Heart left ventricle (tissue), 16 donors: Measurements from ENCODE around the gene PAK1. TPM values are rescaled to one million over a fixed set of nuclear protein-coding genes. Genes with fewer than 3 reads are reported as not detected.

Experiments used
- ATAC-seq, 4 donors: fragments of 200-7000 bp; cut with Tn5 transposase; one replicate each; pipeline ENCODE4 v1.9.1; 2020 to 2022; ENCODE audit warnings: moderate library complexity in 4 of 4, mild to moderate bottlenecking in 3 of 4, moderate number of reproducible peaks in 1 of 4
- DNase-seq, 5 donors: peaks; one replicate each; pipeline ENCODE4 v3.0.0-alpha.2; 2020
- H3K27ac ChIP-seq, 12 donors: fragments of 200-600 bp; sonication (generic) in 4 of 12; one replicate each; pipeline versions ENCODE4 v1.5.0 to v1.8.0; 2016 to 2022; ENCODE audit warnings: mild to moderate bottlenecking in 2 of 12
- H3K27me3 ChIP-seq, 9 donors: fragments of 200-600 bp; sonication (generic) in 2 of 9; one replicate each; pipeline versions ENCODE4 v1.5.1 to v1.8.0; 2016 to 2022; ENCODE audit warnings: mild to moderate bottlenecking in 3 of 9
- H3K36me3 ChIP-seq, 9 donors: fragments of 200-600 bp; sonication (generic) in 2 of 9; one replicate each; pipeline versions ENCODE4 v1.5.0 to v1.8.0; 2018 to 2022; ENCODE audit warnings: mild to moderate bottlenecking in 2 of 9
- H3K4me1 ChIP-seq, 12 donors: fragments of 200-600 bp; sonication (generic) in 4 of 12; one replicate each; pipeline versions ENCODE4 v1.5.0 to v1.8.0; 2016 to 2022; ENCODE audit warnings: mild to moderate bottlenecking in 3 of 12
- H3K4me3 ChIP-seq, 12 donors: fragments of 200-600 bp; sonication (generic) in 4 of 12; one replicate each; pipeline versions ENCODE4 v1.5.0 to v1.8.0; 2017 to 2022; ENCODE audit warnings: mild to moderate bottlenecking in 9 of 12, moderate library complexity in 4 of 12
- H3K9me3 ChIP-seq, 12 donors: fragments of 200-600 bp; sonication (generic) in 4 of 12; one replicate each; pipeline versions ENCODE4 v1.5.0 to v1.8.0; 2016 to 2022; ENCODE audit warnings: mild to moderate bottlenecking in 1 of 12
- CTCF ChIP-seq, 12 donors: fragments of 200-600 bp; sonication (generic) in 4 of 12; IDR thresholded peaks; one replicate each; pipeline versions ENCODE4 v1.5.0 to v1.8.0; 2018 to 2022; ENCODE audit warnings: antibody characterized with exemption in 12 of 12, mild to moderate bottlenecking in 5 of 12
- POLR2A ChIP-seq, 2 donors: fragments of 450-650 bp; IDR thresholded peaks; one replicate each; pipeline ENCODE4 v1.6.1; 2017; ENCODE audit warnings: antibody characterized with exemption in 2 of 2, mild to moderate bottlenecking in 2 of 2, moderate library complexity in 2 of 2
- WGBS, 4 donors: extraction: QIAGEN DNeasy Blood & Tissue Kit in 2 of 4; methylation state at CpG; one replicate each; pipeline versions ENCODE4 v1.1.5 to v1.1.7; 2013 to 2018; 5-methylcytosine and 5-hydroxymethylcytosine counted together
- intact Hi-C, 10 donors: fragments of 100-400 bp; cut with DNase I; formaldehyde crosslinking; loops; one replicate each; pipeline versions ENCODE4 v1.11.1 to v1.14.2; 2022
- polyA plus RNA-seq, 2 donors: library from polyadenylated mRNA; stranded (reverse); fragments of 200-250 nt; gene quantifications; one replicate each; pipeline ENCODE4 v1.2.3, GENCODE V29; 2013
- total RNA-seq, 9 donors: library from RNA; depleted of rRNA in 2 of 9; stranded (reverse); fragments of >200 nt in 2 of 9; fragmentation: NEBNext Ultra II Directional in 3 of 9; extraction: Animal tissue kit (Norgen Biotek cat#: 25700) in 3 of 9; gene quantifications; one replicate each; pipeline versions ENCODE4 v1.1.0 to v1.2.4, GENCODE V29; 2016 to 2023
- donor health status: ischemic (EF 13 %, LVEDD 7.1; RV severe dilation, severe dysfunction).
- donor health status: healthy with polysubstance abuse.
- donor health status: DM: no; HTN: yes; CAD: no.
- donor health status: DM: no; HTN: no; CAD: no.
- donor health status: ischemic (EF 25% LVEDD 6.9; RV normal size, moderate dysfunction).
- donor health status: ischemic (EF 25% LVEDD 5.7; RV mildly dilated, moderate dysfunction).
- donor health status: healthy.
- donor health status: DM: yes; HTN: yes; CAD: no.
- donor health status: ischemic (EF 35%, LVEDD 5.7; RV mildly dilated, moderate dysfunction).
- donor health status: nonischemic (EF 11% LVEDD 7.7; RV severe dilation, severe dysfunction).
- donor health status: DM: yes; HTN: yes; CAD: no.
- donor health status: PGD.
- donor health status: ischemic (EF 29% LVEDD 5.4; RV normal size, mild dysfunction).
- donor health status: nonischemic (EF 23%, LVEDD 6.1; RV moderate dilation, normal function).

Gene PAK1
- total and polyA plus RNA-seq, 11 donors: 2.1 to 25.4 (median 5.9) TPM

DNA sequence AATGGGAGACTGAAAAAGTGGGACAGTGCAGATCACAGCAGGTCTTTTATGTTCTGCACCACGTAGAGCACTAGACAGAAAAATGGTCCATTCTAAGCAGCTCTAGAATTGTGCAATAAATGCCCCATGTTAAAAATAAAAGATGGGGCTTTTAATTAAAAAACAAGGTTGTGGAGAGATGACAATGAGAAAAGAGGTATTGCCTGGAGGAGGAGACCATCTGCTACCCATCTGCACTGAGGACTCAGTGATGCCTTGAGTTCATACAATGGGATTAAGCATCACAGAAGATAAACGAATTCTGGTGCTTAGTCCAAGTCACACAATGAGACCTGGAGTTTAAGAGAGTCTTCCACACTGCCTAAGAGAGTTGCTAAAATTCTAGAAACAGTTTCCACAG lies 73.6 kb downstream of the PAK1 start:
- DNase-seq (no peak), ATAC-seq (no peak)
- no peaks in the 10 kb centered on the region for H3K36me3 ChIP-seq
- intact Hi-C loops: loop anchor here in 1 of 10 donors (10.0 kb wide), 1 partner anchor 135 kb away; no protein-coding TSS in a partner anchor
- peaks cover 0 to 6% (median 0%) of the 10 kb centered on the region in 12 donors for H3K4me1 ChIP-seq
- WGBS, 4 donors: 74 to 81% (median 76%) methylated on average over 2 of the region's 2 CpGs
- no peaks in the 10 kb centered on the region for H3K9me3 ChIP-seq
- H3K27me3 ChIP-seq: no peaks in the 10 kb centered on the region
- TF ChIP-seq POLR2A (IDR thresholded peaks at IDR 0.05) (no peak), CTCF (IDR thresholded peaks at IDR 0.05) (no peak)
- H3K27ac ChIP-seq: no peak overlapping the region
- H3K4me3 ChIP-seq: no peak overlapping the region

- Histone ChIP-seq H3K36me3 (no peaks in the 10 kb centered on the region), H3K4me1 (peaks cover 0 to 8% (median 5%) of the 10 kb centered on the region in 12 donors), H3K4me3 (no peak overlapping the region), H3K27me3 (no peaks in the 10 kb centered on the region), H3K9me3 (no peaks in the 10 kb centered on the region), H3K27ac (no peak overlapping the region)
- TF ChIP-seq POLR2A (IDR thresholded peaks at IDR 0.05) (no peak), CTCF (IDR thresholded peaks at IDR 0.05) (no peak)
- no peak for ATAC-seq
- WGBS, 4 donors: 44 to 56% (median 50%) methylated on average over 1 of the region's 1 CpG
- intact Hi-C loops: no loop called here
- DNase-seq: no peak
Measured at GRCh38 chr11:77397631-77398030, 76.3 kb downstream of the PAK1 start.

DNA sequence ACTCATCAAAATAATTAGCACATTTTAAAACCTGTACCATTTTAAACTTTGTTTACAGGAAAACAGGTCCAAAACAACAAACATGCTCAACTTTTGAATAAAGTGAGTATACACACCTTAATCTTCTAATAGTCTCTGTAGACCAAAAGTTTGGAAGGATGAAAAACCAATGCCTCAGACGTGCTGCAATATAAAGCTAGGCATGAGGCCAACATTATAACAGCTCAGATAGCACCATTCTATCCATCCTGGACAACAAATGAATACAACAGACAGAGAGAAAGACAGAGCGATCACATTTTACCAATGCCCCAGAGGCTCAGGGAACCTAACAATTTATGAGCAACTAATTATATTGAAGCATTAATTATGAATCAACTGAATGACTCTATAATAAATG lies 77.0 kb downstream of the PAK1 start:
- WGBS, 4 donors: 47 to 67% (median 61%) methylated on average over 2 of the region's 2 CpGs
- H3K36me3 ChIP-seq: peaks cover 0 to under 1% (median 0%) of the 10 kb centered on the region in 9 donors
- ATAC-seq (no peak), DNase-seq (no peak)
- no peaks in the 10 kb centered on the region for H3K9me3 ChIP-seq
- no peaks in the 10 kb centered on the region for H3K27me3 ChIP-seq
- H3K4me3 ChIP-seq: no peak overlapping the region
- H3K4me1 ChIP-seq: peaks cover 0 to 12% (median 6%) of the 10 kb centered on the region in 12 donors
- intact Hi-C loops: no loop called here
- TF ChIP-seq POLR2A (IDR thresholded peaks at IDR 0.05) (no peak), CTCF (IDR thresholded peaks at IDR 0.05) (no peak)
- no peak overlapping the region for H3K27ac ChIP-seq

DNA sequence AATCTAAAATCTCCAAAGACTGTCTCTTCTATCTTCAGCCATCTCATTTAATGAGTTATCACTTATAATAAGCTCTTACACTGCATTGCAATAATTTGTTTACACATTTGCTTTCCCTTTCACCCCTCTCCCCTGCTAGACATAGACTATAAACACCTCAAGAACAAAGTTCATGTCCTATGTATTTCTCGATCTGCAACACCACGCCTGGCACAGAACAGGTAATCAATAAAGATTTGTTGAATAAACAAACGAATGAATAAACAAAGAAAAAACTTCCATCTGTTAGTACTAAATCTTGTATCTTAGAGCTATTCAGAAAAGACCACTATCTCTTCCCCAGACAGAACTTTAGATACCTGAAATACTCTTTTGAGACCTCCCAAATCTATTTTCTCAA lies 77.6 kb downstream of the PAK1 start:
- WGBS, 4 donors: 95 to 97% (median 96%) methylated on average over 3 of the region's 3 CpGs
- DNase-seq (no peak), ATAC-seq (no peak)
- TF ChIP-seq CTCF (IDR thresholded peaks at IDR 0.05): no peak
- TF ChIP-seq POLR2A (IDR thresholded peaks at IDR 0.05): no peak
- intact Hi-C loops: no loop called here
- Histone ChIP-seq H3K9me3 (no peaks in the 10 kb centered on the region), H3K4me1 (peaks cover 0 to 12% (median 6%) of the 10 kb centered on the region in 12 donors), H3K27ac (no peak overlapping the region), H3K27me3 (no peaks in the 10 kb centered on the region), H3K4me3 (no peak overlapping the region), H3K36me3 (peaks cover 0 to 6% (median 0%) of the 10 kb centered on the region in 9 donors)
